ENCODE data around the gene UNC5B. TPM values are rescaled to one million over a fixed set of nuclear protein-coding genes. Genes with fewer than 3 reads are reported as not detected.
A peak's percentile ranks its signal among the peaks of the same experiment; 100 is the strongest.
"Not testable (repeated sequence)": the region's sequence is repeated elsewhere in the genome, so short reads cannot be mapped to it uniquely, and the experiment has no call there.

UNC5B gene
- total RNA-seq, 1 experiment from 2014 or later: 49.6 TPM

GRCh38 chr10:71218651-71219050 lies 6.3 kb downstream of the UNC5B start:
- Mint-ChIP-seq H3K4me1 (peaks cover 79% of the 10 kb centered on the region), H3K4me3 (peak overlapping the region; percentile 71; the same call in 1 of the 2 replicates), H3K27ac (no peak overlapping the region), H3K9me3 (no peaks in the 10 kb centered on the region), H3K27me3 (ENCODE audit: low read depth) (peaks cover 12% of the 10 kb centered on the region; the same call in 1 of the 2 replicates), H3K36me3 (no peaks in the 10 kb centered on the region)
- DNase-seq (ENCODE audit: low spot score) (no peak), ATAC-seq (no peak)
- CTCF ChIA-PET: interaction anchor here (1.5 to 6.4 kb wide), 5 partner anchors 11 to 316 kb away, joined by 6 to 67 read pairs (median 8); no protein-coding TSS in a partner anchor
- TF ChIP-seq ZBTB21 (CRISPR knock-in tag; IDR thresholded peaks at IDR 0.05; ENCODE audit: borderline replicate concordance) (no peak), RORB (CRISPR knock-in tag; IDR thresholded peaks at IDR 0.05) (no peak), ETV6 (CRISPR knock-in tag; IDR thresholded peaks at IDR 0.05) (no peak), TP53 (CRISPR knock-in tag; IDR thresholded peaks at IDR 0.05) (no peak), ATF3 (CRISPR knock-in tag; conservative IDR thresholded peaks at IDR 0.05) (no peak), KAT7 (CRISPR knock-in tag; IDR thresholded peaks at IDR 0.05; ENCODE audit: borderline replicate concordance) (no peak), ZNF219 (CRISPR knock-in tag; IDR thresholded peaks at IDR 0.05; ENCODE audit: borderline replicate concordance) (no peak), IRF1 (CRISPR knock-in tag; IDR thresholded peaks at IDR 0.05) (no peak)
- TF ChIP-seq, protein P1, sequence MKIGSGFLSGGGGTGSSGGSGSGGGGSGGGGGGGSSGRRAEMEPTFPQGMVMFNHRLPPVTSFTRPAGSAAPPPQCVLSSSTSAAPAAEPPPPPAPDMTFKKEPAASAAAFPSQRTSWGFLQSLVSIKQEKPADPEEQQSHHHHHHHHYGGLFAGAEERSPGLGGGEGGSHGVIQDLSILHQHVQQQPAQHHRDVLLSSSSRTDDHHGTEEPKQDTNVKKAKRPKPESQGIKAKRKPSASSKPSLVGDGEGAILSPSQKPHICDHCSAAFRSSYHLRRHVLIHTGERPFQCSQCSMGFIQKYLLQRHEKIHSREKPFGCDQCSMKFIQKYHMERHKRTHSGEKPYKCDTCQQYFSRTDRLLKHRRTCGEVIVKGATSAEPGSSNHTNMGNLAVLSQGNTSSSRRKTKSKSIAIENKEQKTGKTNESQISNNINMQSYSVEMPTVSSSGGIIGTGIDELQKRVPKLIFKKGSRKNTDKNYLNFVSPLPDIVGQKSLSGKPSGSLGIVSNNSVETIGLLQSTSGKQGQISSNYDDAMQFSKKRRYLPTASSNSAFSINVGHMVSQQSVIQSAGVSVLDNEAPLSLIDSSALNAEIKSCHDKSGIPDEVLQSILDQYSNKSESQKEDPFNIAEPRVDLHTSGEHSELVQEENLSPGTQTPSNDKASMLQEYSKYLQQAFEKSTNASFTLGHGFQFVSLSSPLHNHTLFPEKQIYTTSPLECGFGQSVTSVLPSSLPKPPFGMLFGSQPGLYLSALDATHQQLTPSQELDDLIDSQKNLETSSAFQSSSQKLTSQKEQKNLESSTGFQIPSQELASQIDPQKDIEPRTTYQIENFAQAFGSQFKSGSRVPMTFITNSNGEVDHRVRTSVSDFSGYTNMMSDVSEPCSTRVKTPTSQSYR (CRISPR knock-in tag; IDR thresholded peaks at IDR 0.05): no peak
- POLR2A ChIA-PET: interaction anchor here (1.8 kb wide), 1 partner anchor 52 kb away, joined by 7 read pairs; no protein-coding TSS in a partner anchor

DNA sequence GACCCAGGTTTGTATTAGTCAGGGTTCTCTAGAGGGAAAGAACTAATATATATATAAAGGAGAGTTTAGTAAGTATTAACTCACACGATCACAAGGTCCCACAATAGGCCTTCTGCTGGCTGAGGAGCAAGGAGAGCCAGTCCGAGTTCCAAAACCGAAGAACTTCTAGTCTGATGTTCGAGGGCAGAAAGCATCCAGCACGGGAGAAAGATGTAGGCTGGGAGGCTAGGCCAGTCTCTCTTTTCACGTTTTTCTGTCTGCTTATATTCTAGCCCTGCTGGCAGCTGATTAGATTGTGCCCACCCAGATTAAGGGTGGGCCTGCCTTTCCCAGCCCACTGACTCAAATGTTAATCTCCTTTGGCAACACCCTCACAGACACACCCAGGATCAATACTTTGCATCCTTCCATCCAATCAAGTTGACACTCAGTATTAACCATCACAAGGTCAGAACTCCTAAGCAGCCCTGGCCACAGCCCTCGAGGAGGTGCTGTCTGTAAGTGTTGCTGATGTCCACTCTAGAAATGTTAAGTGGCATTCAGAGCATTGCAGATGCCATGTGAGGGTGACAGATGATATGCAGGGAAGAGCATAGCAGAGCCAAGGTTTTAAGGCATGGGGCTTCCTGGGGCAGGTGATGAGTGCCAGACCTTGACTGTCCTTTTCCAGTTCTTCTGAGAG lies 7.0 kb downstream of the UNC5B start:
- H3K4me3 Mint-ChIP-seq; H3K27ac Mint-ChIP-seq; DNase-seq (ENCODE audit: low spot score); POLR2A ChIA-PET; H3K27me3 Mint-ChIP-seq (ENCODE audit: low read depth); H3K36me3 Mint-ChIP-seq; H3K9me3 Mint-ChIP-seq; ATAC-seq: not testable (repeated sequence)
- H3K4me1 Mint-ChIP-seq: peaks cover 77% of the 10 kb centered on the region
- CTCF ChIA-PET: interaction anchor here (1.1 to 6.4 kb wide), 2 partner anchors 50 to 316 kb away, joined by 3 to 67 read pairs; no protein-coding TSS in a partner anchor

DNA sequence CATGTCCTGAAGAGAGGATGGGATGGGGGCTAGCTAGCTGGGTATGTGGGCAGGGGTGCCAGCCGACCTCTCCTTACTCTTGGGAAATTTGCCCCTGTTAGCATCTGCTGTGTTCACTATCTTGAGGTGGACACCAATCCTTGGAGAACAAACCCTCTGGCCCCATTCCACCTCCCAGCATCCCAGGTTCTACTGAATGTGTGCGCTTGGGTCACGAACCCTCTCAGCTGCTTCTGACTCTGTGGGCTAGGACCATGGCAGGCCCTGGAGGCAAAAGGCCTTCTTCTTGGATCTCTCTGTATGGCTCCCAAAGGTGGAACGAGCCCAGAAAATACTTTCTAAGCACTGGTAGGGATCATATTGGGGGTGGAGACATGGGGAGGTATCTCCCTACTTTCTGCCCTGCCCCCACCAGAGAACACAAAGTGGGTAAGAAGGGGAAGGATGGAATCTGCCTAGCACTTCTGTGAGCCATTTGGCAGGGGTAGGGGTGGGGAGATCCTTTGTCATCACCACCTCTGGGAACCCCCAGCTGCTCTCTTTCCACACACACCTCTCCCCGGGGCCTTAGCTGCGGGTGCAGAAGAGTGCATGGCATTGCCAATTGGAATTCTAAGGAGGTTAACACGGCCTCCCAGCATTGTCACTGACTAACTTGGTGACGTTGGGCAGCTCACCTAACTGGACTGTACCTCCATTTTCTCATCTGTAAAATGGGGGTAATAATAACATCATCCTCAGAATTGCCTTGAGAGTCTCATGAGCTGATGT lies 7.7 kb downstream of the UNC5B start:
- H3K27me3 Mint-ChIP-seq (ENCODE audit: low read depth): 0 out of 2 replicates have a peak, but pooled peaks cover 3% of the 10 kb centered on the region
- no peaks in the 10 kb centered on the region for H3K36me3 Mint-ChIP-seq
- ATAC-seq (no peak), DNase-seq (ENCODE audit: low spot score) (no peak)
- ChIA-PET CTCF (interaction anchor here (1.0 to 1.2 kb wide), 4 partner anchors 10 to 317 kb away, joined by 3 to 4 read pairs (median 4); no protein-coding TSS in a partner anchor), POLR2A (no interaction called here)
- H3K4me1 Mint-ChIP-seq: peaks cover 70% of the 10 kb centered on the region
- H3K4me3 Mint-ChIP-seq: no peak overlapping the region
- no peak overlapping the region for H3K27ac Mint-ChIP-seq
- H3K9me3 Mint-ChIP-seq: no peaks in the 10 kb centered on the region
- TF ChIP-seq NR2C2 (CRISPR knock-in tag; IDR thresholded peaks at IDR 0.05): no peak
- TF ChIP-seq ZNF121 (CRISPR knock-in tag; IDR thresholded peaks at IDR 0.05): no peak
- TF ChIP-seq, protein P2, sequence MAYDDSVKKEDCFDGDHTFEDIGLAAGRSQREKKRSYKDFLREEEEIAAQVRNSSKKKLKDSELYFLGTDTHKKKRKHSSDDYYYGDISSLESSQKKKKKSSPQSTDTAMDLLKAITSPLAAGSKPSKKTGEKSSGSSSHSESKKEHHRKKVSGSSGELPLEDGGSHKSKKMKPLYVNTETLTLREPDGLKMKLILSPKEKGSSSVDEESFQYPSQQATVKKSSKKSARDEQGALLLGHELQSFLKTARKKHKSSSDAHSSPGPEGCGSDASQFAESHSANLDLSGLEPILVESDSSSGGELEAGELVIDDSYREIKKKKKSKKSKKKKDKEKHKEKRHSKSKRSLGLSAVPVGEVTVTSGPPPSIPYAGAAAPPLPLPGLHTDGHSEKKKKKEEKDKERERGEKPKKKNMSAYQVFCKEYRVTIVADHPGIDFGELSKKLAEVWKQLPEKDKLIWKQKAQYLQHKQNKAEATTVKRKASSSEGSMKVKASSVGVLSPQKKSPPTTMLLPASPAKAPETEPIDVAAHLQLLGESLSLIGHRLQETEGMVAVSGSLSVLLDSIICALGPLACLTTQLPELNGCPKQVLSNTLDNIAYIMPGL (CRISPR knock-in tag; IDR thresholded peaks at IDR 0.05): no peak
- no peak for TF ChIP-seq CREB1 (CRISPR knock-in tag; IDR thresholded peaks at IDR 0.05)
- TF ChIP-seq SMAD4 (CRISPR knock-in tag; IDR thresholded peaks at IDR 0.05): no peak
- TF ChIP-seq, protein P3, sequence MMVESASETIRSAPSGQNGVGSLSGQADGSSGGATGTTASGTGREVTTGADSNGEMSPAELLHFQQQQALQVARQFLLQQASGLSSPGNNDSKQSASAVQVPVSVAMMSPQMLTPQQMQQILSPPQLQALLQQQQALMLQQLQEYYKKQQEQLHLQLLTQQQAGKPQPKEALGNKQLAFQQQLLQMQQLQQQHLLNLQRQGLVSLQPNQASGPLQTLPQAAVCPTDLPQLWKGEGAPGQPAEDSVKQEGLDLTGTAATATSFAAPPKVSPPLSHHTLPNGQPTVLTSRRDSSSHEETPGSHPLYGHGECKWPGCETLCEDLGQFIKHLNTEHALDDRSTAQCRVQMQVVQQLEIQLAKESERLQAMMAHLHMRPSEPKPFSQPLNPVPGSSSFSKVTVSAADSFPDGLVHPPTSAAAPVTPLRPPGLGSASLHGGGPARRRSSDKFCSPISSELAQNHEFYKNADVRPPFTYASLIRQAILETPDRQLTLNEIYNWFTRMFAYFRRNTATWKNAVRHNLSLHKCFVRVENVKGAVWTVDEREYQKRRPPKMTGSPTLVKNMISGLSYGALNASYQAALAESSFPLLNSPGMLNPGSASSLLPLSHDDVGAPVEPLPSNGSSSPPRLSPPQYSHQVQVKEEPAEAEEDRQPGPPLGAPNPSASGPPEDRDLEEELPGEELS (CRISPR knock-in tag; IDR thresholded peaks at IDR 0.05): no peak
- no peak for TF ChIP-seq OVOL2 (CRISPR knock-in tag; IDR thresholded peaks at IDR 0.05; ENCODE audit: borderline replicate concordance)
- no peak for TF ChIP-seq TP53 (CRISPR knock-in tag; IDR thresholded peaks at IDR 0.05)
- TF ChIP-seq JUN (CRISPR knock-in tag; IDR thresholded peaks at IDR 0.05): no peak
- no peak for TF ChIP-seq ZNF317 (CRISPR knock-in tag; IDR thresholded peaks at IDR 0.05; ENCODE audit: borderline replicate concordance, low read depth)
- TF ChIP-seq E2F5 (CRISPR knock-in tag; IDR thresholded peaks at IDR 0.05): no peak
- no peak for TF ChIP-seq E2F4 (CRISPR knock-in tag; IDR thresholded peaks at IDR 0.05; ENCODE audit: borderline replicate concordance, low read depth)

Data from WTC11 (cell line).